Measurements from ENCODE around the gene MAGI2.

The MAGI2 gene

GRCh38 chr7:78788464-78788863, 665.0 kb downstream of the MAGI2 start:
- FAIRE-seq (no peak), DNase-seq (ENCODE audit: insufficient read length, low spot score) (no peak)
- no peak for TF ChIP-seq CTCF (IDR thresholded peaks at IDR 0.05; ENCODE audit: insufficient read depth, missing control alignments)

GRCh38 chr7:78787854-78788253, 665.6 kb downstream of the MAGI2 start:
- DNase-seq (ENCODE audit: insufficient read length, low spot score) = no peak
- no peak for TF ChIP-seq CTCF (IDR thresholded peaks at IDR 0.05; ENCODE audit: insufficient read depth, missing control alignments)
- FAIRE-seq = no peak

- no peak for TF ChIP-seq CTCF (IDR thresholded peaks at IDR 0.05; ENCODE audit: insufficient read depth, missing control alignments)
- DNase-seq (ENCODE audit: insufficient read length, low spot score) (no peak), FAIRE-seq (no peak)
Observed at GRCh38 chr7:78786055-78786454, 667.4 kb downstream of the MAGI2 start.

GRCh38 chr7:78783179-78783962, 670.1 kb downstream of the MAGI2 start:
- DNase-seq (ENCODE audit: insufficient read length, low spot score) (no peak), FAIRE-seq (no peak)
- TF ChIP-seq CTCF (IDR thresholded peaks at IDR 0.05; ENCODE audit: insufficient read depth, missing control alignments) = no peak

GRCh38 chr7:78780560-78780959, 672.9 kb downstream of the MAGI2 start:
- no peak for FAIRE-seq
- TF ChIP-seq CTCF (IDR thresholded peaks at IDR 0.05; ENCODE audit: insufficient read depth, missing control alignments) = no peak

GRCh38 chr7:78779788-78780187, 673.7 kb downstream of the MAGI2 start:
- FAIRE-seq (no peak), DNase-seq (ENCODE audit: insufficient read length, low spot score) (no peak)
- peak; percentile 15 for TF ChIP-seq CTCF (IDR thresholded peaks at IDR 0.05; ENCODE audit: insufficient read depth, missing control alignments)

More at GRCh38 chr7:78780560-78780959, 672.9 kb downstream of the MAGI2 start:
- DNase-seq (ENCODE audit: insufficient read length, low spot score) = no peak

GRCh38 chr7:78777829-78778228, 675.6 kb downstream of the MAGI2 start:
- DNase-seq (ENCODE audit: insufficient read length, low spot score) (no peak), FAIRE-seq (no peak)
- no peak for TF ChIP-seq CTCF (IDR thresholded peaks at IDR 0.05; ENCODE audit: insufficient read depth, missing control alignments)

Measured in D721Med (cell line).